IMR-90 (cell line): Measurements from ENCODE around the gene RGSL1. TPM values are rescaled to one million over a fixed set of nuclear protein-coding genes. Genes with fewer than 3 reads are reported as not detected.
A peak's percentile ranks its signal among the peaks of the same experiment; 100 is the strongest.

Experiments
- ATAC-seq: fragments of 200-7000 bp; cut with Tn5 transposase; 2 replicates; pipeline ENCODE4 v1.9.1; 2020; ENCODE audit warnings: low read depth, mild to moderate bottlenecking, moderate library complexity
- BruUV-seq: library from RNA; stranded (reverse); fragments of 400-500 nt; replicated peaks from 2 replicates; lab custom pipeline; 2021; lab: Mats Ljungman, UMichigan
- CTCF ChIA-PET: fragments of 300-600 bp; formaldehyde crosslinking; extraction: SDS; loops from one replicate; lab custom pipeline; 2021; ENCODE audit warnings: antibody characterized with exemption; lab: Yijun Ruan, JAX
- POLR2A ChIA-PET: fragments of 300-600 bp; sonication (Branson Sonifier 250); formaldehyde crosslinking; loops from one replicate; lab custom pipeline; 2022; ENCODE audit warnings: antibody characterized with exemption; ENCODE audit not compliant: unreplicated experiment; lab: Charles Lee
- DNase-seq: peaks from one replicate; pipeline ENCODE4 v3.0.0; 2013
- H2AFZ ChIP-seq: replicated peaks from 2 replicates; pipeline ENCODE3; 2013; ENCODE audit warnings: low read length, mild to moderate bottlenecking; ENCODE audit not compliant: poor library complexity
- H2AK5ac ChIP-seq: 2 replicates; pipeline ENCODE4 v1.6.1; 2013; ENCODE audit warnings: low read depth, low read length, inconsistent platforms
- H2AK9ac ChIP-seq: replicated peaks from 2 replicates; pipeline ENCODE3; 2013; ENCODE audit warnings: mild to moderate bottlenecking, low read depth, low read length, moderate library complexity; ENCODE audit not compliant: poor library complexity
- H2BK120ac ChIP-seq: 2 replicates; pipeline ENCODE4 v1.6.1; 2013; ENCODE audit warnings: low read depth, low read length, inconsistent platforms
- H2BK15ac ChIP-seq: 3 replicates; pipeline ENCODE4 v1.6.1; 2013; ENCODE audit warnings: low read depth, low read length, inconsistent platforms
- H2BK20ac ChIP-seq: 2 replicates; pipeline ENCODE4 v1.6.1; 2013; ENCODE audit warnings: low read depth, mild to moderate bottlenecking, inconsistent platforms, low read length, moderate library complexity
- H2BK5ac ChIP-seq: 2 replicates; pipeline ENCODE4 v1.6.1; 2013; ENCODE audit warnings: mild to moderate bottlenecking, low read depth, low read length, inconsistent platforms; ENCODE audit not compliant: poor library complexity, severe bottlenecking
- H3K14ac ChIP-seq: replicated peaks from 2 replicates; pipeline ENCODE4 v1.6.1; 2013; ENCODE audit warnings: low read depth, low read length, inconsistent platforms
- H3K18ac ChIP-seq: 2 replicates; pipeline ENCODE4 v1.6.1; 2013; ENCODE audit warnings: low read depth, low read length, control low read depth
- H3K23ac ChIP-seq: 2 replicates; pipeline ENCODE4 v1.6.1; 2013; ENCODE audit warnings: low read depth, low read length, inconsistent platforms
- H3K27ac ChIP-seq: 2 replicates; pipeline ENCODE4 v1.5.1; 2013; ENCODE audit warnings: mild to moderate bottlenecking, control low read depth, low read length; ENCODE audit not compliant: insufficient read depth
- H3K27me3 ChIP-seq: 2 replicates; pipeline ENCODE4 v1.6.1; 2013; ENCODE audit warnings: low read length; ENCODE audit not compliant: control insufficient read depth, insufficient read depth
- H3K36me3 ChIP-seq: 2 replicates; pipeline ENCODE4 v1.6.1; 2013; ENCODE audit warnings: low read length, mixed read lengths; ENCODE audit not compliant: control insufficient read depth, insufficient read depth
- H3K4ac ChIP-seq: 2 replicates; pipeline ENCODE4 v1.6.1; 2013; ENCODE audit warnings: low read depth, low read length, inconsistent platforms
- H3K4me1 ChIP-seq: 2 replicates; pipeline ENCODE4 v1.6.1; 2013; ENCODE audit warnings: low read length, mixed read lengths; ENCODE audit not compliant: control insufficient read depth, insufficient read depth
- H3K4me2 ChIP-seq: 2 replicates; pipeline ENCODE4 v1.6.1; 2013; ENCODE audit warnings: low read depth, mild to moderate bottlenecking, control low read depth, low read length, moderate library complexity
- H3K4me3 ChIP-seq: 2 replicates; pipeline ENCODE4 v1.5.1; 2013; ENCODE audit warnings: low read depth, mild to moderate bottlenecking, control low read depth, low read length, moderate library complexity; ENCODE audit not compliant: insufficient read depth
- H3K56ac ChIP-seq: 2 replicates; pipeline ENCODE4 v1.6.1; 2013; ENCODE audit warnings: low read length, inconsistent platforms; ENCODE audit not compliant: insufficient read depth; ENCODE audit errors: extremely low read depth
- H3K79me1 ChIP-seq, 2 experiments: 2 replicates each; pipeline ENCODE4 v1.6.1; 2013; ENCODE audit warnings: low read length in 2 of 2, inconsistent platforms in 1 of 2, low read depth in 1 of 2
- H3K9ac ChIP-seq: 2 replicates; pipeline ENCODE4 v1.6.1; 2013; ENCODE audit warnings: low read depth, low read length, control low read depth
- H3K9me1 ChIP-seq: 2 replicates; pipeline ENCODE4 v1.6.1; 2013; ENCODE audit warnings: low read length, inconsistent platforms; ENCODE audit not compliant: insufficient read depth
- H3K9me3 ChIP-seq: 2 replicates; pipeline ENCODE4 v1.6.1; 2013; ENCODE audit warnings: low read length; ENCODE audit not compliant: control insufficient read depth, insufficient read depth
- H4K20me1 ChIP-seq: 2 replicates; pipeline ENCODE4 v1.6.1; 2013; ENCODE audit warnings: low read length, inconsistent platforms; ENCODE audit not compliant: insufficient read depth
- H4K5ac ChIP-seq: 2 replicates; pipeline ENCODE4 v1.6.1; 2013; ENCODE audit warnings: mild to moderate bottlenecking, low read depth, low read length, control low read depth
- H4K8ac ChIP-seq, 2 experiments: 2 replicates each; pipeline ENCODE4 v1.6.1; 2013; ENCODE audit warnings: low read depth in 2 of 2, low read length in 2 of 2, control low read depth in 1 of 2, inconsistent platforms in 1 of 2
- H4K91ac ChIP-seq: 2 replicates; pipeline ENCODE4 v1.6.1; 2013; ENCODE audit warnings: low read depth, low read length, inconsistent platforms; ENCODE audit not compliant: insufficient read depth
- BHLHE40 ChIP-seq: fragments of 150-350 bp; IDR thresholded peaks from 2 replicates; pipeline ENCODE4 v1.6.1; 2016; ENCODE audit warnings: mild to moderate bottlenecking, low read depth, low read length
- CEBPB ChIP-seq: IDR thresholded peaks from 2 replicates; pipeline ENCODE4 v1.6.1; 2012; ENCODE audit warnings: low read depth, low read length, improper control_type of control experiment
- CHD1 ChIP-seq: IDR thresholded peaks from 2 replicates; pipeline ENCODE4 v1.6.1; 2012; ENCODE audit warnings: low read depth, low read length, improper control_type of control experiment
- FOS ChIP-seq: fragments of 150-350 bp; IDR thresholded peaks from 2 replicates; pipeline ENCODE4 v1.6.1; 2016; ENCODE audit warnings: low read depth, low read length
- MAFK ChIP-seq: IDR thresholded peaks from 2 replicates; pipeline ENCODE4 v1.6.1; 2012; ENCODE audit warnings: low read depth, low read length, improper control_type of control experiment
- MAZ ChIP-seq: IDR thresholded peaks from 2 replicates; pipeline ENCODE4 v1.6.1; 2012; ENCODE audit warnings: low read depth, mild to moderate bottlenecking, low read length, improper control_type of control experiment, moderate library complexity, borderline replicate concordance
- MXI1 ChIP-seq: IDR thresholded peaks from 2 replicates; pipeline ENCODE4 v1.6.1; 2012; ENCODE audit warnings: low read depth, mild to moderate bottlenecking, low read length, moderate library complexity, borderline replicate concordance
- NFE2L2 ChIP-seq: fragments of 150-350 bp; IDR thresholded peaks from 2 replicates; pipeline ENCODE4 v1.6.1; 2016; ENCODE audit warnings: low read depth, mild to moderate bottlenecking, low read length
- POLR2A ChIP-seq: IDR thresholded peaks from 2 replicates; pipeline ENCODE4 v1.6.1; 2012; ENCODE audit warnings: mild to moderate bottlenecking, low read depth, low read length
- RAD21 ChIP-seq: IDR thresholded peaks from 2 replicates; pipeline ENCODE4 v1.6.1; 2012; ENCODE audit warnings: low read length, improper control_type of control experiment
- RCOR1 ChIP-seq: IDR thresholded peaks from 2 replicates; pipeline ENCODE4 v1.6.1; 2012; ENCODE audit warnings: mild to moderate bottlenecking, low read length, improper control_type of control experiment; ENCODE audit not compliant: insufficient replicate concordance
- RFX5 ChIP-seq: IDR thresholded peaks from 2 replicates; pipeline ENCODE4 v1.8.0; 2012; ENCODE audit warnings: low read depth, mild to moderate bottlenecking, low read length, moderate library complexity
- SMC3 ChIP-seq: fragments of 150-350 bp; IDR thresholded peaks from 2 replicates; pipeline ENCODE4 v1.6.1; 2016; ENCODE audit warnings: low read depth, mild to moderate bottlenecking, antibody characterized with exemption, low read length, moderate library complexity
- WGBS, 2 experiments: methylation state at CpG; one replicate each; pipeline versions ENCODE4 v1.1.5 to v1.1.7; 2013; ENCODE audit warnings: missing lambda C conversion rate in 2 of 2; ENCODE audit not compliant: insufficient read length in 1 of 2; ENCODE audit errors: extremely low coverage in 2 of 2; 5-methylcytosine and 5-hydroxymethylcytosine counted together
- dilution Hi-C: fragments of 300-500 bp; cut with HindIII; formaldehyde crosslinking; loops from one replicate; pipeline ENCODE4 v1.14.3; 2018; ENCODE audit warnings: low sequenced_read_pairs; ENCODE audit not compliant: unreplicated experiment
- in situ Hi-C: fragments of 300-500 bp; cut with MboI; formaldehyde crosslinking; loops from 3 replicates; pipeline ENCODE4 v1.14.3; 2019; ENCODE audit warnings: low sequenced_read_pairs, inconsistent platforms, mixed read lengths
- intact Hi-C: fragments of 100-400 bp; cut with micrococcal nuclease; formaldehyde crosslinking; loops from 2 replicates; pipeline ENCODE4 v1.10.0; 2022
- polyA plus RNA-seq, 3 experiments: library from polyadenylated mRNA; depleted of rRNA; stranded (reverse); fragments of >200 nt; gene quantifications; 2 replicates each; pipeline ENCODE4 v1.2.3, GENCODE V29; 2012; ENCODE audit warnings: low replicate concordance in 1 of 3
- total RNA-seq: library from RNA; depleted of rRNA; stranded (reverse); fragments of >200 nt; gene quantifications from 2 replicates; pipeline ENCODE4 v1.2.3, GENCODE V29; 2012
- TF ChIP-seq, protein P1 (sequence below): fragments of 150-350 bp; IDR thresholded peaks from 2 replicates; pipeline ENCODE4 v1.6.1; 2016; ENCODE audit warnings: low read depth, mild to moderate bottlenecking, low read length, moderate library complexity, borderline replicate concordance
- TF ChIP-seq, protein P2 (sequence below): conservative IDR thresholded peaks from 2 replicates; pipeline ENCODE4 v1.5.1; 2012; ENCODE audit warnings: mild to moderate bottlenecking, low read depth, low read length, improper control_type of control experiment
- TF ChIP-seq, protein P3 (sequence below): fragments of 150-350 bp; IDR thresholded peaks from 2 replicates; pipeline ENCODE4 v1.6.1; 2017; ENCODE audit warnings: mild to moderate bottlenecking, antibody characterized with exemption, low read length, low read depth

RGSL1 gene
- total and polyA plus RNA-seq, 2 of the 4 experiments (the other 2 are of a cell fraction), result not detected

DNA sequence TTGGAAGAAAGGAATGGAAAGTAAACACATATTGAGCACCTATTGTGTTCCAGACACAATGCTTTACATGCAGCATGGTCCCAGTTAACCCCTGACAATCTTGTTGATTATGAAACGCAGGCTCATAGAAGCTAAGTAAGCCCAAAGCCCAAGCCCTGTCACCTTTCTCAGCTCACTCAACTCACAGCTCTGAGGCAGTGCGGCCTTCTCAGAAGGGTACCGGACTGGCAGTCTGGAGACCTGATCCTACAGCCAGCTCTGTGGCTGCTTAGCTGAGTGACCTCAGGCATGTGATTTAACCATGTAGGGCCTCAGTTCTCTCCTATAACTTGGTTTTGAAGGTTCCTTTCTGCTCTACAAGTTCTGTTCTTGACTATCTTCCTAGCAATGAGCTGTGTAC is 139.6 kb downstream of the RGSL1 start:
- CTCF ChIA-PET, result no interaction called here
- ATAC-seq, result no peak
- TF ChIP-seq POLR2A, result no peak
- TF ChIP-seq, protein P1, sequence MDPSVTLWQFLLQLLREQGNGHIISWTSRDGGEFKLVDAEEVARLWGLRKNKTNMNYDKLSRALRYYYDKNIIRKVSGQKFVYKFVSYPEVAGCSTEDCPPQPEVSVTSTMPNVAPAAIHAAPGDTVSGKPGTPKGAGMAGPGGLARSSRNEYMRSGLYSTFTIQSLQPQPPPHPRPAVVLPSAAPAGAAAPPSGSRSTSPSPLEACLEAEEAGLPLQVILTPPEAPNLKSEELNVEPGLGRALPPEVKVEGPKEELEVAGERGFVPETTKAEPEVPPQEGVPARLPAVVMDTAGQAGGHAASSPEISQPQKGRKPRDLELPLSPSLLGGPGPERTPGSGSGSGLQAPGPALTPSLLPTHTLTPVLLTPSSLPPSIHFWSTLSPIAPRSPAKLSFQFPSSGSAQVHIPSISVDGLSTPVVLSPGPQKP, result no peak
- TF ChIP-seq RAD21, result no peak
- TF ChIP-seq, protein P2, sequence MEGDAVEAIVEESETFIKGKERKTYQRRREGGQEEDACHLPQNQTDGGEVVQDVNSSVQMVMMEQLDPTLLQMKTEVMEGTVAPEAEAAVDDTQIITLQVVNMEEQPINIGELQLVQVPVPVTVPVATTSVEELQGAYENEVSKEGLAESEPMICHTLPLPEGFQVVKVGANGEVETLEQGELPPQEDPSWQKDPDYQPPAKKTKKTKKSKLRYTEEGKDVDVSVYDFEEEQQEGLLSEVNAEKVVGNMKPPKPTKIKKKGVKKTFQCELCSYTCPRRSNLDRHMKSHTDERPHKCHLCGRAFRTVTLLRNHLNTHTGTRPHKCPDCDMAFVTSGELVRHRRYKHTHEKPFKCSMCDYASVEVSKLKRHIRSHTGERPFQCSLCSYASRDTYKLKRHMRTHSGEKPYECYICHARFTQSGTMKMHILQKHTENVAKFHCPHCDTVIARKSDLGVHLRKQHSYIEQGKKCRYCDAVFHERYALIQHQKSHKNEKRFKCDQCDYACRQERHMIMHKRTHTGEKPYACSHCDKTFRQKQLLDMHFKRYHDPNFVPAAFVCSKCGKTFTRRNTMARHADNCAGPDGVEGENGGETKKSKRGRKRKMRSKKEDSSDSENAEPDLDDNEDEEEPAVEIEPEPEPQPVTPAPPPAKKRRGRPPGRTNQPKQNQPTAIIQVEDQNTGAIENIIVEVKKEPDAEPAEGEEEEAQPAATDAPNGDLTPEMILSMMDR, result no peak
- TF ChIP-seq RFX5, result no peak
- TF ChIP-seq RCOR1, result no peak
- TF ChIP-seq FOS, result no peak
- TF ChIP-seq MAFK, result no peak
- TF ChIP-seq CHD1, result no peak
- no peak for TF ChIP-seq SMC3
- no peak for TF ChIP-seq MAZ
- TF ChIP-seq, protein P3, sequence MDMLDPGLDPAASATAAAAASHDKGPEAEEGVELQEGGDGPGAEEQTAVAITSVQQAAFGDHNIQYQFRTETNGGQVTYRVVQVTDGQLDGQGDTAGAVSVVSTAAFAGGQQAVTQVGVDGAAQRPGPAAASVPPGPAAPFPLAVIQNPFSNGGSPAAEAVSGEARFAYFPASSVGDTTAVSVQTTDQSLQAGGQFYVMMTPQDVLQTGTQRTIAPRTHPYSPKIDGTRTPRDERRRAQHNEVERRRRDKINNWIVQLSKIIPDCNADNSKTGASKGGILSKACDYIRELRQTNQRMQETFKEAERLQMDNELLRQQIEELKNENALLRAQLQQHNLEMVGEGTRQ, result no peak
- TF ChIP-seq NFE2L2, result no peak
- no peak for TF ChIP-seq CEBPB
- no peak for TF ChIP-seq MXI1
- TF ChIP-seq BHLHE40, result no peak

More for the DNA sequence above, 139.6 kb downstream of the RGSL1 start:
- Histone ChIP-seq H3K18ac (no peak overlapping the region), H3K23ac (no peak overlapping the region), H3K4me2 (no peak overlapping the region), H3K27me3 (peaks cover 6% of the 10 kb centered on the region; the same call in 1 of the 2 replicates), H4K91ac (no peak overlapping the region), H3K79me1 (no peaks in the 10 kb centered on the region), H3K4me3 (no peak overlapping the region), H2AK9ac (no peak overlapping the region), H3K27ac (no peak overlapping the region), H3K36me3 (peaks cover 1% of the 10 kb centered on the region; the same call in 1 of the 2 replicates), H3K4me1 (no peaks in the 10 kb centered on the region), H3K9me1 (no peaks in the 10 kb centered on the region), H2BK15ac (no peak overlapping the region), H4K8ac (peak overlapping the region; percentile 53 to 84; a peak in 1 of 4 replicates), H4K5ac (no peak overlapping the region), H3K9me3 (no peaks in the 10 kb centered on the region), H3K9ac (no peak overlapping the region), H2BK20ac (no peak overlapping the region), H3K4ac (no peak overlapping the region), H4K20me1 (no peaks in the 10 kb centered on the region), H2AK5ac (no peak overlapping the region), H2BK120ac (no peak overlapping the region), H2BK5ac (no peak overlapping the region), H2AFZ (peak overlapping the region; percentile 95), H3K14ac (no peak overlapping the region), H3K56ac (no peak overlapping the region)
- dilution Hi-C loops (no loop called here), in situ Hi-C loops (no loop called here), intact Hi-C loops (no loop called here)
- POLR2A ChIA-PET, result no interaction called here
- no peak for DNase-seq
- WGBS, 2 experiments, result 100% methylated on average over 1 of the region's 3 CpGs; no CpG with 5 or more reads in 1 of the 2 experiments
- BruUV-seq, result no TSS peak
